AG09309 (cell line): ENCODE measurements around the gene PXK.
"Not testable (repeated sequence)": the region's sequence is repeated elsewhere in the genome, so short reads cannot be mapped to it uniquely, and the experiment has no call there.

Experiments used
- DNase-seq: peaks from one replicate; pipeline ENCODE4 v3.0.0-alpha.2; 2010; ENCODE audit warnings: low read depth
- H3K4me3 ChIP-seq: 2 replicates; pipeline ENCODE4 v1.5.1; 2011; ENCODE audit warnings: mild to moderate bottlenecking, low read depth, low read length, moderate library complexity; ENCODE audit not compliant: control insufficient read depth
- CTCF ChIP-seq: IDR thresholded peaks from 2 replicates; pipeline ENCODE4 v1.5.1; 2011; ENCODE audit warnings: mild to moderate bottlenecking, low read depth, low read length, inconsistent platforms; ENCODE audit not compliant: insufficient read depth, control insufficient read depth; ENCODE audit errors: missing control alignments

Gene PXK

GRCh38 chr3:58332575-58333188 is at the start of gene PXK:
TSS of gene PXK (plus strand) at chr3:58332892. CDS start at chr3:58332989, 97 bp downstream.
- TF ChIP-seq CTCF: peak; percentile 16
- H3K4me3 ChIP-seq: peak within 1 kb of the TSS; percentile 80
- DNase-seq: no peak

GRCh38 chr3:58285334-58285733 is 47.4 kb upstream of the PXK start:
- TF ChIP-seq CTCF: no peak
- H3K4me3 ChIP-seq: no peak overlapping the region
- DNase-seq: no peak

- H3K4me3 ChIP-seq: no peak overlapping the region
Observed at GRCh38 chr3:58287354-58287753, 45.3 kb upstream of the PXK start.

GRCh38 chr3:58288011-58288728 is 44.5 kb upstream of the PXK start:
- no peak overlapping the region for H3K4me3 ChIP-seq
- DNase-seq: no peak
- no peak for TF ChIP-seq CTCF

More at GRCh38 chr3:58287354-58287753, 45.3 kb upstream of the PXK start:
- TF ChIP-seq CTCF: no peak
- no peak for DNase-seq

- DNase-seq, H3K4me3 ChIP-seq: not testable (repeated sequence)
Observed at GRCh38 chr3:58288964-58289613, 43.6 kb upstream of the PXK start.

GRCh38 chr3:58290446-58290845 is 42.2 kb upstream of the PXK start:
- DNase-seq, H3K4me3 ChIP-seq: not testable (repeated sequence)

- H3K4me3 ChIP-seq: no peak overlapping the region
- DNase-seq: no peak
- no peak for TF ChIP-seq CTCF
Observed at GRCh38 chr3:58291671-58292338, 40.9 kb upstream of the PXK start.
